ENCODE results near the gene DSG4. TPM values are rescaled to one million over a fixed set of nuclear protein-coding genes. Genes with fewer than 3 reads are reported as not detected.

Gene DSG4
- total and polyA plus RNA-seq, 5 donors from 2014 or later = not detected

GRCh38 chr18:31451625-31452024 is 75.0 kb downstream of the DSG4 start:
- DNase-seq (no peak), ATAC-seq (ENCODE audit: low read depth in 2 of 2) (no peak)
- Mint-ChIP-seq H3K27ac (no peak overlapping the region), H3K36me3 (no peaks in the 10 kb centered on the region), H3K4me1 (no peaks in the 10 kb centered on the region), H3K27me3 (no peaks in the 10 kb centered on the region), H3K4me3 (no peak overlapping the region), H3K9me3 (peaks cover 0 to 11% (median 0%) of the 10 kb centered on the region in 7 donors)
- no peaks in the 10 kb centered on the region for H3K36me3 ChIP-seq (ENCODE audit: control insufficient read depth, insufficient read depth, low read length)
- no peak overlapping the region for H3K4me3 ChIP-seq (ENCODE audit: low read depth, low read length)
- no peaks in the 10 kb centered on the region for H3K4me1 ChIP-seq (ENCODE audit: control insufficient read depth, insufficient read depth, low read length, poor library complexity, severe bottlenecking)
- no peaks in the 10 kb centered on the region for H3K27me3 ChIP-seq (ENCODE audit: control insufficient read depth, insufficient read depth, low read length)
- H3K9me3 ChIP-seq (ENCODE audit: control insufficient read depth in 2 of 2, low read length in 2 of 2) = no peaks in the 10 kb centered on the region
- no peak overlapping the region for H3K27ac ChIP-seq (ENCODE audit: insufficient read depth, low read length, poor library complexity, severe bottlenecking)

GRCh38 chr18:31454066-31454708 is 77.6 kb downstream of the DSG4 start:
- Mint-ChIP-seq H3K9me3 (peaks cover 0 to 8% (median 0%) of the 10 kb centered on the region in 7 donors), H3K27ac (no peak overlapping the region), H3K4me1 (no peaks in the 10 kb centered on the region), H3K4me3 (no peak overlapping the region), H3K27me3 (no peaks in the 10 kb centered on the region), H3K36me3 (no peaks in the 10 kb centered on the region)
- no peak overlapping the region for H3K27ac ChIP-seq (ENCODE audit: insufficient read depth, low read length, poor library complexity, severe bottlenecking)
- no peaks in the 10 kb centered on the region for H3K36me3 ChIP-seq (ENCODE audit: control insufficient read depth, insufficient read depth, low read length)
- H3K9me3 ChIP-seq (ENCODE audit: control insufficient read depth in 2 of 2, low read length in 2 of 2) = no peaks in the 10 kb centered on the region
- DNase-seq (no peak), ATAC-seq (ENCODE audit: low read depth in 2 of 2) (no peak)
- H3K4me1 ChIP-seq (ENCODE audit: control insufficient read depth, insufficient read depth, low read length, poor library complexity, severe bottlenecking) = no peaks in the 10 kb centered on the region
- H3K27me3 ChIP-seq (ENCODE audit: control insufficient read depth, insufficient read depth, low read length) = no peaks in the 10 kb centered on the region
- no peak overlapping the region for H3K4me3 ChIP-seq (ENCODE audit: low read depth, low read length)

Other genes starting within 250 kb of the DSG4 start
- gene DSC1, start 213.9 kb upstream of the DSG4 start, total RNA-seq = not detected
- gene DSC1, start 213.9 kb upstream of the DSG4 start, polyA plus RNA-seq = under 1 TPM in 1 of 4 donors, not detected in 3; 0.14 TPM
- gene DSG1, start 58.6 kb upstream of the DSG4 start, total RNA-seq = not detected
- not detected for gene DSG1, start 58.6 kb upstream of the DSG4 start, polyA plus RNA-seq
- not detected for gene DSG3, start 71.0 kb downstream of the DSG4 start, total RNA-seq
- gene DSG3, start 71.0 kb downstream of the DSG4 start, polyA plus RNA-seq = not detected
- gene DSG2, start 121.4 kb downstream of the DSG4 start, total RNA-seq = 0.10 TPM
- gene DSG2, start 121.4 kb downstream of the DSG4 start, polyA plus RNA-seq = not detected
- not detected for gene TTR, start 215.1 kb downstream of the DSG4 start, total RNA-seq
- gene TTR, start 215.1 kb downstream of the DSG4 start, polyA plus RNA-seq = not detected